ENCODE measurements around the gene DMXL1.

DNA sequence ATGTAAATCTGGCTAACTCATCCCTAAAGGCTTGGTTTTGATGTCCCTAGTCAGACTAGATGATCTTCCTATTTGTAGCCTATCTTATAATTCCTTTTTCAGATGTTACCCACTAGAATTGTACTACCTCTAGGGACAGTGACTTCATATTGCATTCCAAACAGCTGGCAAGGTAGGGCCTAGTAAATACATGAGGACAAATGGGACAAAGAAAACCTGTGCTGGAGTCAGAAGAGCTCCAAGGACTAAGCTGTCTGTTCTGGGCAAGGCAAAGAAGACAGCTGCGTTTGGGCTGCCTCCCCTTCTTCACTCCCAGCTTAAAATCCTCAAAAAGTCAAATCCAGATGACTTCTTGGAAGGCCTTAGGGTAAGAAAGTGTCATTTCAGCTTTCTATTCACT lies 10.0 kb downstream of the DMXL1 start:
- TF ChIP-seq, protein P1, sequence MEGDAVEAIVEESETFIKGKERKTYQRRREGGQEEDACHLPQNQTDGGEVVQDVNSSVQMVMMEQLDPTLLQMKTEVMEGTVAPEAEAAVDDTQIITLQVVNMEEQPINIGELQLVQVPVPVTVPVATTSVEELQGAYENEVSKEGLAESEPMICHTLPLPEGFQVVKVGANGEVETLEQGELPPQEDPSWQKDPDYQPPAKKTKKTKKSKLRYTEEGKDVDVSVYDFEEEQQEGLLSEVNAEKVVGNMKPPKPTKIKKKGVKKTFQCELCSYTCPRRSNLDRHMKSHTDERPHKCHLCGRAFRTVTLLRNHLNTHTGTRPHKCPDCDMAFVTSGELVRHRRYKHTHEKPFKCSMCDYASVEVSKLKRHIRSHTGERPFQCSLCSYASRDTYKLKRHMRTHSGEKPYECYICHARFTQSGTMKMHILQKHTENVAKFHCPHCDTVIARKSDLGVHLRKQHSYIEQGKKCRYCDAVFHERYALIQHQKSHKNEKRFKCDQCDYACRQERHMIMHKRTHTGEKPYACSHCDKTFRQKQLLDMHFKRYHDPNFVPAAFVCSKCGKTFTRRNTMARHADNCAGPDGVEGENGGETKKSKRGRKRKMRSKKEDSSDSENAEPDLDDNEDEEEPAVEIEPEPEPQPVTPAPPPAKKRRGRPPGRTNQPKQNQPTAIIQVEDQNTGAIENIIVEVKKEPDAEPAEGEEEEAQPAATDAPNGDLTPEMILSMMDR (IDR thresholded peaks at IDR 0.05) = no peak
- no peak for TF ChIP-seq GABPA (IDR thresholded peaks at IDR 0.05; ENCODE audit: low read depth)
- no peak for TF ChIP-seq POLR2AphosphoS5 (IDR thresholded peaks at IDR 0.05; ENCODE audit: low read depth, low read length)
- no peak for TF ChIP-seq ELF1 (IDR thresholded peaks at IDR 0.05)
- TF ChIP-seq CHD2 (IDR thresholded peaks at IDR 0.05; ENCODE audit: low read length, partially characterized antibody) = no peak
- TF ChIP-seq RFX5 (IDR thresholded peaks at IDR 0.05; ENCODE audit: low read length) = no peak
- TF ChIP-seq, protein P2, sequence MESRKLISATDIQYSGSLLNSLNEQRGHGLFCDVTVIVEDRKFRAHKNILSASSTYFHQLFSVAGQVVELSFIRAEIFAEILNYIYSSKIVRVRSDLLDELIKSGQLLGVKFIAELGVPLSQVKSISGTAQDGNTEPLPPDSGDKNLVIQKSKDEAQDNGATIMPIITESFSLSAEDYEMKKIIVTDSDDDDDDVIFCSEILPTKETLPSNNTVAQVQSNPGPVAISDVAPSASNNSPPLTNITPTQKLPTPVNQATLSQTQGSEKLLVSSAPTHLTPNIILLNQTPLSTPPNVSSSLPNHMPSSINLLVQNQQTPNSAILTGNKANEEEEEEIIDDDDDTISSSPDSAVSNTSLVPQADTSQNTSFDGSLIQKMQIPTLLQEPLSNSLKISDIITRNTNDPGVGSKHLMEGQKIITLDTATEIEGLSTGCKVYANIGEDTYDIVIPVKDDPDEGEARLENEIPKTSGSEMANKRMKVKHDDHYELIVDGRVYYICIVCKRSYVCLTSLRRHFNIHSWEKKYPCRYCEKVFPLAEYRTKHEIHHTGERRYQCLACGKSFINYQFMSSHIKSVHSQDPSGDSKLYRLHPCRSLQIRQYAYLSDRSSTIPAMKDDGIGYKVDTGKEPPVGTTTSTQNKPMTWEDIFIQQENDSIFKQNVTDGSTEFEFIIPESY (IDR thresholded peaks at IDR 0.05; ENCODE audit: borderline replicate concordance, low read depth) = no peak
- TF ChIP-seq, protein P3, sequence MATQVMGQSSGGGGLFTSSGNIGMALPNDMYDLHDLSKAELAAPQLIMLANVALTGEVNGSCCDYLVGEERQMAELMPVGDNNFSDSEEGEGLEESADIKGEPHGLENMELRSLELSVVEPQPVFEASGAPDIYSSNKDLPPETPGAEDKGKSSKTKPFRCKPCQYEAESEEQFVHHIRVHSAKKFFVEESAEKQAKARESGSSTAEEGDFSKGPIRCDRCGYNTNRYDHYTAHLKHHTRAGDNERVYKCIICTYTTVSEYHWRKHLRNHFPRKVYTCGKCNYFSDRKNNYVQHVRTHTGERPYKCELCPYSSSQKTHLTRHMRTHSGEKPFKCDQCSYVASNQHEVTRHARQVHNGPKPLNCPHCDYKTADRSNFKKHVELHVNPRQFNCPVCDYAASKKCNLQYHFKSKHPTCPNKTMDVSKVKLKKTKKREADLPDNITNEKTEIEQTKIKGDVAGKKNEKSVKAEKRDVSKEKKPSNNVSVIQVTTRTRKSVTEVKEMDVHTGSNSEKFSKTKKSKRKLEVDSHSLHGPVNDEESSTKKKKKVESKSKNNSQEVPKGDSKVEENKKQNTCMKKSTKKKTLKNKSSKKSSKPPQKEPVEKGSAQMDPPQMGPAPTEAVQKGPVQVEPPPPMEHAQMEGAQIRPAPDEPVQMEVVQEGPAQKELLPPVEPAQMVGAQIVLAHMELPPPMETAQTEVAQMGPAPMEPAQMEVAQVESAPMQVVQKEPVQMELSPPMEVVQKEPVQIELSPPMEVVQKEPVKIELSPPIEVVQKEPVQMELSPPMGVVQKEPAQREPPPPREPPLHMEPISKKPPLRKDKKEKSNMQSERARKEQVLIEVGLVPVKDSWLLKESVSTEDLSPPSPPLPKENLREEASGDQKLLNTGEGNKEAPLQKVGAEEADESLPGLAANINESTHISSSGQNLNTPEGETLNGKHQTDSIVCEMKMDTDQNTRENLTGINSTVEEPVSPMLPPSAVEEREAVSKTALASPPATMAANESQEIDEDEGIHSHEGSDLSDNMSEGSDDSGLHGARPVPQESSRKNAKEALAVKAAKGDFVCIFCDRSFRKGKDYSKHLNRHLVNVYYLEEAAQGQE (IDR thresholded peaks at IDR 0.05; ENCODE audit: low read depth, low read length) = no peak
- no peak for TF ChIP-seq EZH2phosphoT487 (IDR thresholded peaks at IDR 0.05; ENCODE audit: borderline replicate concordance, low read depth)
- no peak for TF ChIP-seq TAF1 (IDR thresholded peaks at IDR 0.05; ENCODE audit: borderline replicate concordance, low read depth, low read length)
- no peak for TF ChIP-seq FOSL2 (IDR thresholded peaks at IDR 0.05; ENCODE audit: borderline replicate concordance, low read depth)
- TF ChIP-seq RXRA (IDR thresholded peaks at IDR 0.05; ENCODE audit: borderline replicate concordance, low read depth) = no peak
